Ishikawa (cell line): ENCODE results near the gene CACNA2D3.

ENCODE experiments used
- CEBPB ChIP-seq: IDR thresholded peaks from 2 replicates; pipeline ENCODE4 v1.6.1; 2012
- CREB1 ChIP-seq: IDR thresholded peaks from 2 replicates; pipeline ENCODE4 v1.6.1; 2012; ENCODE audit warnings: low read depth
- TAF1 ChIP-seq: IDR thresholded peaks from 2 replicates; pipeline ENCODE4 v1.6.1; 2012; ENCODE audit warnings: low read depth, mild to moderate bottlenecking
- YY1 ChIP-seq: IDR thresholded peaks from 2 replicates; pipeline ENCODE4 v1.6.1; 2012; ENCODE audit warnings: low read depth
- ZBTB7A ChIP-seq: IDR thresholded peaks from 2 replicates; pipeline ENCODE4 v1.6.1; 2012; ENCODE audit warnings: low read depth
- TF ChIP-seq, protein P1 (sequence below): IDR thresholded peaks from 2 replicates; pipeline ENCODE4 v1.6.1; 2012; ENCODE audit warnings: low read depth, mild to moderate bottlenecking

DNA sequence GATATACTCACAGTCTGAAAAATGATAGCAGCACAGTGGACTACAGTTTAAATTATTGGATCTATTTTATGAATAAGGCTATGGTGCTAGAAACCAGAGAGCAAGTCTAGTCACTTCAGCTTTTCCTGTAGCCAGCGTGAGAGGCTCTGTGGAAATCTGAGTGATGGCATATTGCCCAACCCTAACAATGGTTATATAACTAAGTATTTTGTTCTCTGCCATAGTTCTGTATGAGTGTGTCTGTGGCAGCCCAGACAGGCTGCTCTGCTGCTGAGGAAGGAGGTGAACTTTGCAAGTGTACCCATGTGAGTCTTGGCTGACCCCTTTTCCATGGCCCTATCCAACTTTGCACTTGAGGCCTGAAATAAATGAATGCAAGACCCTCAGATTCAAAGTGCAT lies 699.9 kb downstream of the CACNA2D3 start:
- TF ChIP-seq, protein P1, sequence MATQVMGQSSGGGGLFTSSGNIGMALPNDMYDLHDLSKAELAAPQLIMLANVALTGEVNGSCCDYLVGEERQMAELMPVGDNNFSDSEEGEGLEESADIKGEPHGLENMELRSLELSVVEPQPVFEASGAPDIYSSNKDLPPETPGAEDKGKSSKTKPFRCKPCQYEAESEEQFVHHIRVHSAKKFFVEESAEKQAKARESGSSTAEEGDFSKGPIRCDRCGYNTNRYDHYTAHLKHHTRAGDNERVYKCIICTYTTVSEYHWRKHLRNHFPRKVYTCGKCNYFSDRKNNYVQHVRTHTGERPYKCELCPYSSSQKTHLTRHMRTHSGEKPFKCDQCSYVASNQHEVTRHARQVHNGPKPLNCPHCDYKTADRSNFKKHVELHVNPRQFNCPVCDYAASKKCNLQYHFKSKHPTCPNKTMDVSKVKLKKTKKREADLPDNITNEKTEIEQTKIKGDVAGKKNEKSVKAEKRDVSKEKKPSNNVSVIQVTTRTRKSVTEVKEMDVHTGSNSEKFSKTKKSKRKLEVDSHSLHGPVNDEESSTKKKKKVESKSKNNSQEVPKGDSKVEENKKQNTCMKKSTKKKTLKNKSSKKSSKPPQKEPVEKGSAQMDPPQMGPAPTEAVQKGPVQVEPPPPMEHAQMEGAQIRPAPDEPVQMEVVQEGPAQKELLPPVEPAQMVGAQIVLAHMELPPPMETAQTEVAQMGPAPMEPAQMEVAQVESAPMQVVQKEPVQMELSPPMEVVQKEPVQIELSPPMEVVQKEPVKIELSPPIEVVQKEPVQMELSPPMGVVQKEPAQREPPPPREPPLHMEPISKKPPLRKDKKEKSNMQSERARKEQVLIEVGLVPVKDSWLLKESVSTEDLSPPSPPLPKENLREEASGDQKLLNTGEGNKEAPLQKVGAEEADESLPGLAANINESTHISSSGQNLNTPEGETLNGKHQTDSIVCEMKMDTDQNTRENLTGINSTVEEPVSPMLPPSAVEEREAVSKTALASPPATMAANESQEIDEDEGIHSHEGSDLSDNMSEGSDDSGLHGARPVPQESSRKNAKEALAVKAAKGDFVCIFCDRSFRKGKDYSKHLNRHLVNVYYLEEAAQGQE: no peak
- TF ChIP-seq CEBPB (no peak), ZBTB7A (no peak), TAF1 (no peak), CREB1 (no peak), YY1 (no peak)
